ENCODE measurements around the gene PHYKPL.

GRCh38 chr5:178177569-178177968 is 55.0 kb downstream of the PHYKPL start:
- TF ChIP-seq CTCF (optimal IDR thresholded peaks at IDR 0.05 in 1 of 3, IDR thresholded peaks at IDR 0.05 in 1 of 3, conservative IDR thresholded peaks at IDR 0.05 in 1 of 3; ENCODE audit: extremely low read depth in 1 of 3, insufficient read depth in 2 of 3, low read length in 3 of 3) (no peak), EZH2 (IDR thresholded peaks at IDR 0.05; ENCODE audit: low read length) (no peak)
